GM18951 (cell line): ENCODE measurements around the gene ITGBL1.

ENCODE experiments used
- POLR2A ChIP-seq: IDR thresholded peaks from 4 replicates; pipeline ENCODE4 v1.6.1; 2011; ENCODE audit warnings: mild to moderate bottlenecking; ENCODE audit not compliant: insufficient read length, insufficient read depth; ENCODE audit errors: extremely low read depth
- in situ Hi-C: fragments of 300-500 bp; cut with MboI; formaldehyde crosslinking; loops from one replicate; pipeline ENCODE4 v1.12.0; 2022; ENCODE audit warnings: low sequenced_read_pairs, mixed read lengths, inconsistent platforms; ENCODE audit not compliant: unreplicated experiment

The ITGBL1 gene

DNA sequence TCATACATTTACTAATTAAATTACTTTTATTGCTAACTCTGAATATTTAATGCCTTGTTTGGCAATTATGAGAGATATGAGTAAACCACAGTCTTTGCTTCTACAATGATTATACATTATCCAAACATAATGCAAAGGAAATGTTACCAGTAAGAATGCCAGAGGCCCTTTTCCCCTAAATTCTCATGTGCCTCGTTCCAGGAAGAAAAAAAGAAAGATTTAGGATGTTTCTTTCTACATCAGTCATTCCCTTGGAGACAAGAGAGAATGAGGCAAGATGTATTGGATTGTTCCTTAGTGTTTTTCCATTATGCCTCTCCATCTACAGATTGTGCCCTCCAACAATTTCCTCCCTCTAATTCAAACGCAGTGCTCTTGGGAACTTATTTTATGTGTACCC lies 50.1 kb downstream of the ITGBL1 start:
- TF ChIP-seq POLR2A, result no peak
- in situ Hi-C loops, result no loop called here

DNA sequence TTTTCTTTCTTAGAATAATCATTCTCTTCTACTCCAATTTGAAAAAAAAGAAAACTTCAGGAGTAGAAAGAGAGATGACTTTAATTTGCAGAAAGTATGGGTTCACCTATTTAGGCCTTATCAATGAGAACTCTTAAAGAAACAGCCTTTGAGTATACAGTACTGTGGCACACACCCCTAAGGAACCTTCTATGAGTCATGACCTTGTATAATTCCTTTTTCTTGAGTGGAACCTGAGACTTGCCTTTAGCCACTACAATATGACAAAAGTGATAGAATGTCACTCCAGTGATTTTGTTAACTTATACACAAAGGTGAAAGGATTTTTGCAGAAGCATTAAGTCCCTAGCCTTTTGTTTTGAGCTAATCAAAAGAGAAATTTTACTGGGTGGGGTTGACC lies 58.7 kb downstream of the ITGBL1 start:
- in situ Hi-C loops, result loop anchor here (10.0 kb wide), 1 partner anchor 244 kb away; no protein-coding TSS in a partner anchor
- no peak for TF ChIP-seq POLR2A

DNA sequence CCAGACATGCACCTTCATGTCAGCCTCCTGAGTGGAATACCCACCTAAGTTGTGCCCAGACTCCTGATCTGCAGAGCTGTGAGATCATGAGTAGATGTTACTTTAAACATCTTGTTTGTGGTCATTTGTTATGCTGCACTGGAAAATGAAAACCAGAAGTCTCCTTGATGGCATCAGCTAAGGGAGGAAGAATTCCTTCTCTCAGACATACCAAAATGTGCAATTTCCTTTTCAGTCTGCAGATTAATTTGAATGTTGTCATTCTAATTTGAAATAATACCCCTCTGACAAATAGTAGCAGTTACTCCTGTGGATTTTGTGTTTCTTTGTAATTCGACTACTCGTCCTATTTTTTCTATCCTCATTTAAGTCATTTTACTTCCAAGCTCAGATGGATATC lies 59.3 kb downstream of the ITGBL1 start:
- in situ Hi-C loops, result loop anchor here (10.0 kb wide), 1 partner anchor 243 kb away; no protein-coding TSS in a partner anchor
- no peak for TF ChIP-seq POLR2A

DNA sequence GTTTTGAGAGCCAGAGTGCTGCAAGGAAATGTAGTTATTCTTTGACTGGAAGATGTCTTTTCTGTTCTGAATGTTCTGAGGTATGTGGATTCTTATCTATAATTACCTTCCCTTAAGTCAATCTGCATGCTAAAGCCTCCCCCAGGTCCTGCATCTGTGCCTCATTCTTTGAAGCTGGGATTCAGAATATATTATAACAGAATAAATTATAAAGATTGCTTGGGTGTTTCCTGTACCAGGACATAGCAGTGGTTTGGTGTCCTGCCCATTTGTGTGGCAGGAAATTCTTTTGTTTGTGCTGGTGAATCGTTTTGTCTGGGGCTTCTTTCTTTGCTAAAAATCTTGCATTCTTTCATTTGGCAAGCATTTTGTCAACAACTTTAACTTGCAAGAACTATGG lies 60.2 kb downstream of the ITGBL1 start:
- in situ Hi-C loops, result loop anchor here (10.0 kb wide), 1 partner anchor 242 kb away; no protein-coding TSS in a partner anchor

DNA sequence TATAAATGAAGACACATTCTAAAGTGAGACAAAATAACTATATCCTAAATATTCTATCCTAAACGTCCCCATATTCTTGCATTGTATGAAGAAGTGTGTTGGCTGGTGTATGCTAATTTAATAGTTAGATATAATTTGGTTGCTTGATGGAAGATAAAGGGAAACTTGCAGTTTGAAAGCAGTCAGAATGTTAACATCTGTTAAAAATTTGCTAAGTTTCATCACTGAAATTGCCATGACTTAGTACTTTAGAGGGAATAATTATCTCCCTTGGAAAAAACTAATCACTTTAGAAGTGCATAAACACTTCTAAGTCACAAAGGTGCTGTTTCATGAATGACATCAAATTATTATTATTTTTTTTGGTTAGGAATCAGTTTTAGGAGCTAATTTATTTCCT lies 61.6 kb downstream of the ITGBL1 start:
- in situ Hi-C loops, result loop anchor here (10.0 kb wide), 1 partner anchor 241 kb away; no protein-coding TSS in a partner anchor
- TF ChIP-seq POLR2A, result no peak

More for the DNA sequence above, 60.2 kb downstream of the ITGBL1 start:
- TF ChIP-seq POLR2A, result no peak

DNA sequence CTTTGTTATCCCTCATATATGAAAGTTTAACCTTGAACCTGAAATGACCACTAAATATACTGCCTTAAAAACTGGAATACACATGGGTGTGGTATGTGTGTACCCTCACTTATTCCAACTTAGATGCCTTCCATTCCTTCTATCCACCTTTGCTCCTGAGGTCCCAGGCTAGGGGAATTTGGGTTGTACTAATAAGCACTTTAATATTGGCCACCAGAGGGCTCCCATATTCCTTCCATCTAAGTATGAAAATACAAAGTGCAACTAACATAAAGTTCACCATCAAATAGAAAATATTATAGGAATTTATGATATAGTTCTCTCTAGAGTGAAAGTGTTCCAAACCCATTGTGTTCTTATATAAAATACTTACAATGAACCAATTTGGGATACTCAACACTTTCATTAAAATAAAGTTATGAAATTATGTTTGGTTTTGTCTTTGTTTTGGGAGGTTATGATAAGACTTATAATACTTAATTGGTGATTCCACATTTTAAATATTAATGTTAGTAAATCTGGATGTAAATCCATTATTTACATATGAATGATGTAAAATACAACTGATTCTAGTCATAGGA lies 62.3 kb downstream of the ITGBL1 start:
- in situ Hi-C loops, result loop anchor here (10.0 kb wide), 1 partner anchor 240 kb away; no protein-coding TSS in a partner anchor
- no peak for TF ChIP-seq POLR2A

DNA sequence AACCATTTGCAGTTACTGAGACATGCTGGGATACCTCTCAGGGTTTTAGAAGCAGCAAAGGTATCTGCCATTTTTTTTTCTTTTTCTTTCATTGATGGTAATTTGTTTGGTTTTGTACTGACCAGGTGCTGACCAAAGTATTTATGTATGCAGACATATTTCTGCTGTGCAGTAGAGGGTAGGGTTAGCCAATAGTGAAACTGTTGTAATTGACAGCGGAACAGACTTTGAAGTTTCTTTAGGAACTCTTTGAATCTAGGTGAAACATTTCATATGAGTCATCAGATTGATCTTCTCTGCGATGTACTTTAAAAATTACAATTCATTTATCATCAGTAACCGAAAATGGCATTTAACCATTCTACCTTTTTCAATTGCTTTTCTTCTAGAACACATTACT lies 63.0 kb downstream of the ITGBL1 start:
- in situ Hi-C loops, result loop anchor here (10.0 kb wide), 1 partner anchor 239 kb away; no protein-coding TSS in a partner anchor
- TF ChIP-seq POLR2A, result no peak

DNA sequence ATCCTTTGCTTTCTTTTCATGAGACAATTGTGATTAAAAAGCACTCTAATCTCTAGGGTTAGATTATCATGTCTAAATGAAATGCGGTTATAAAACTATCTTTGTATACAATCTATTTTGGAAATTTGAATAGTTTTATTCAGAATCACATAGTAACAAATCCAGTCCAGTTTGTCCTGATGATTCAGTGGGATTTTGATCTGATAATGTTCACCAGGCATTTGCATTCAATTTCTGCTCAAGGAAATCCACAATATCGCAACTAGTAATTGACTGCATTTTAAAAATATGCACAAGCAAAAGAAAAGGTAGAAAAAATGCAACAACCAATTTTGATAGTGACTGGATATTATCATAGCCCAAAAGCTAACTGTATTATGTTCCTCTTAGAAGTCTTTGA lies 63.8 kb downstream of the ITGBL1 start:
- in situ Hi-C loops, result loop anchor here (10.0 kb wide), 1 partner anchor 239 kb away; no protein-coding TSS in a partner anchor

DNA sequence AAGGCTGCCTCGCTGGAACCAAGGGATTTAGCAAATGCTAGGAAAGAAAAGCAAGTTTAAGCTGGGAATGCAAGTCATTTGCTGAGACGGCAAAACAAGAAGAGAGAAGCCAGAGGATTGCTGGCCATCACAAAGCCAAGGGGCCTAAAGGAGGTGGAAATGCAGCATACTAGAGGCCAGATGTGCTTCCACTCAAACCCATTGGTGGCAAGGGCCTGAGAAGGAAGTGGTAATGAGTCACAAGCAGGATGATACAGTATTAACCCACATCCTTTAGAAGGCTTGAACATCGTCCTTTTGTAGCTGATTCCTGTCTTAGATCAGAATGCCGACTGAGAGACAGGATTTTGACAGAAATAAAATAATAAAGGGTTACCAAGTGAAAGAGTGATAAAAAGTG lies 68.2 kb downstream of the ITGBL1 start:
- in situ Hi-C loops, result no loop called here
- TF ChIP-seq POLR2A, result no peak

More for the DNA sequence above, 63.8 kb downstream of the ITGBL1 start:
- no peak for TF ChIP-seq POLR2A

DNA sequence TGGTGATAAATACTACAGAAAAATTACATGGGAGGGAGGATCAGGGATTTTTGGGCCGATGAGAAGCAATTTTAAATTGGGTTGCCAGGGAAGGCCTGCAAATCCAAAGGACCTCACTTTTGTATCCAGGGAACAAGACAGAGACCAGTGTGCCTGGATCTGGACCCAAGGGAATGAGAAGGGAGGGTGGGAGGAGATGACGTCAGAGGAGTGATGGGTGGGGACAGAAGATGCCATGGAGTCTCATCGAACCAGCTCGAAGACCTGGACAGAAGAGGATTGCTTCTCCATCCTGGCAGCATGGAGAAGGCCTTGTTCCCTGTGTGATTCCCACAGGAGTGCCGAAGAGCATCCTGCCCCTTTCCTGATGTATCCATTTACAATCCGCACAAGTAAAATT lies 68.9 kb downstream of the ITGBL1 start:
- in situ Hi-C loops, result no loop called here

DNA sequence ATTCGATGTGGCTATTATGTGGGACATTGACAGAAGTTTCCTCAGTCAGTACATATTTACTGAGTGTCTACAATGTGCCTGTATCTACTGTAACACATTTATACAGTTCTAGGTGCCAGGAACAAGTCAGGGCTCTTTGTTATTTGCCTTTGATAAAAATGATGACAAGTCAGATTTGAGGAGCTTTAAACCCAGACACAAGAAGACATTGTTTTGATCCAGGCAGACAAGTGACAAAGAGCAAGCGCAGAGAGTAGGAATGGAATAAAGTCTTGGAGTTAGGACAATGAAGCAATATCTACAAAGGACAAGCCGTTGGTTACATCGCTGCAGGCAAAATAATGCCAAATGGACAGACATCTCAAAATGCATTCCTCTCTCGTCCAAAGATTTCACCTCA lies 70.1 kb downstream of the ITGBL1 start:
- no peak for TF ChIP-seq POLR2A
- in situ Hi-C loops, result no loop called here

More for the DNA sequence above, 68.9 kb downstream of the ITGBL1 start:
- TF ChIP-seq POLR2A, result no peak

DNA sequence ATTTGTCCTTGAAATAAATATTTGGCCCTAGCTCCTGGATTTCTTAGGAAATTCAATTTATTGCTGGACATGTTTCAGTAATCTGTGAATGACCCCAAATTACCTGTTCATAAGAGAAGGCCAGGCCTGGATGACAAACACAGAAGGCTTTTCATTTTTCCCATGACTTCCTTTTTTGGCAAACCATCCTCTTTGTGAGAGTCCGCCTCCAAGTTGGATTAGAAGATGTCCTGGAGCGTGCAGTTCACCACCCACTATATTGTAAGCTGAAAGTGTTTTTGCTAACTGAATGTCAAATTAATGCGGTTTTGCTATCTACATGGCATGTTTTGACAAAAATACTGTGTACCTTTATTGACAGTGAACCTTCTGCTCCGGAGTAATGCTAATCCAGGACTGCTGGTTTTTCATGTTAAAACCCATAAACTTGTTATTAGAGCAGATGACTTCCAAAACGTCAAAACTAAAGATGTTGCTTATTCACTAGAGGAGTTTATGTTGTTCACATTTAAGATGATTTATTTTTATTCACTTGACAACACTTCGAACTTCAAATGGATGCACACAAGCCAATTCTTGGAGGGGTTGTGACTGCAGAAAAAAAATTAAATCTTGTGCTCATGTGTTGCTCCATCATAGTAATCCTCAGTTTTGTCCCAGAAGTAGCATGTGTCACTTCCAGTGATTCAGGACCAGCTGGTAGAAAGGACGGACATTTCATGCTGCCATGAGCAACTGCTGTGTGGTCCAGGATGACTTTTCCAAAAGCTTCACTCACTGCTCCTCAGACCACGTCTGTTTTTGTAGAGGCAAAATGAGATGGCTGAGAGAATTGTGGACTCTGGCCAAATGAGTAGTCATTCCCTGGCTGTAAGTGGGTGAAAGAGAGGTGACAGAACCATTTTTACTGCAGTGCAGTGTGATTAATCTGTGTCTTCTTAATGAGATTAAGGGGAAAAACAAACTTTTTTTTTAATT lies 71.0 kb downstream of the ITGBL1 start:
- TF ChIP-seq POLR2A, result no peak
- in situ Hi-C loops, result no loop called here

DNA sequence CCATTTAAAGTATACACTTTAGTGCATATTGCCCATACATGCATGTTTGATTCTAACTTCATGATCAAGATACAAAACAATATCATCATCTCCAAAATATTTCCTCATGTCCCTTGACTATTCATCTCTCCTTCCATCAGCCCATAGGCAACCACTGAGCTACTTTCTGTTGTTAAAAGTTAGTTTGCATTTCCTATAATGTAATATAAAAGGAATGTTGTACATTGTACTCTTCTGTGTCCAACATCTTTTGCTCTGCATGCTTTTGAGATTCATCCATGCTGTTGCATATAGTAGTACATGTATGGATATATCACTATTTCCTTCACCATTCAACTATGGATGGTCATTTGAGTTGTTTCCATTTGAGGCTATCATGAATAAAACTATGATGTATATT lies 74.7 kb downstream of the ITGBL1 start:
- TF ChIP-seq POLR2A, result no peak
- in situ Hi-C loops, result no loop called here
